B cell (primary cell): Measurements from ENCODE around the gene ATP8A2. TPM values are rescaled to one million over a fixed set of nuclear protein-coding genes. Genes with fewer than 3 reads are reported as not detected.

ENCODE experiments used
- ATAC-seq: fragments of 200-7000 bp; cut with Tn5 transposase; one replicate; pipeline ENCODE4 v1.10.0; 2021; ENCODE audit warnings: low read depth, mild to moderate bottlenecking, moderate number of reproducible peaks, moderate library complexity
- CTCF ChIA-PET: fragments of 350-600 bp; sonication (Branson Sonifier 250); formaldehyde crosslinking; loops from one replicate; lab custom pipeline; 2021; ENCODE audit warnings: antibody characterized with exemption, inconsistent platforms; lab: Charles Lee
- POLR2A ChIA-PET: fragments of 350-600 bp; sonication (Branson Sonifier 250); formaldehyde crosslinking; loops from one replicate; lab custom pipeline; 2021; ENCODE audit warnings: antibody characterized with exemption; lab: Charles Lee
- DNase-seq: peaks from one replicate; pipeline ENCODE4 v3.0.0; 2013
- H2AFZ ChIP-seq: 2 replicates; pipeline ENCODE4 v1.6.1; 2012; ENCODE audit warnings: mild to moderate bottlenecking, low read depth, low read length; ENCODE audit not compliant: insufficient read depth, poor library complexity, severe bottlenecking
- H3K27ac ChIP-seq, 2 donors: 1 replicate in 1 of 2; 2 replicates in 1 of 2; pipeline ENCODE4 v1.5.1; 2012 to 2013; ENCODE audit warnings: low read length in 2 of 2, mild to moderate bottlenecking in 2 of 2, moderate library complexity in 1 of 2
- H3K27me3 ChIP-seq, 4 experiments: fragments of 200-600 bp in 1 of 4; sonication (generic) in 1 of 4; replicated peaks in 1 of 4; 1 replicate in 2 of 4; 2 replicates in 2 of 4; pipeline versions ENCODE4 v1.6.1 to v1.7.0; 2013 to 2016; ENCODE audit warnings: low read length in 3 of 4, mild to moderate bottlenecking in 2 of 4, mixed read lengths in 1 of 4, moderate library complexity in 1 of 4; ENCODE audit not compliant: insufficient read depth in 4 of 4, control insufficient read depth in 3 of 4; ENCODE audit errors: control extremely low read depth in 1 of 4
- H3K36me3 ChIP-seq, 2 experiments: replicated peaks in 1 of 2; 1 replicate in 1 of 2; 2 replicates in 1 of 2; pipeline versions ENCODE4 v1.6.1 to v1.7.1; 2013; ENCODE audit warnings: low read length in 1 of 2; ENCODE audit not compliant: insufficient read depth in 2 of 2, control insufficient read depth in 1 of 2; ENCODE audit errors: control extremely low read depth in 1 of 2, extremely low read depth in 1 of 2
- H3K4me1 ChIP-seq, 2 donors: fragments of 200-600 bp in 1 of 2; sonication (generic) in 1 of 2; 1 replicate in 1 of 2; 2 replicates in 1 of 2; pipeline versions ENCODE4 v1.5.1 to v1.6.1; 2013 to 2017; ENCODE audit warnings: low read length in 2 of 2; ENCODE audit not compliant: control insufficient read depth in 2 of 2, insufficient read depth in 2 of 2
- H3K4me2 ChIP-seq: replicated peaks from 2 replicates; pipeline ENCODE3; 2012; ENCODE audit warnings: mild to moderate bottlenecking, low read depth, low read length; ENCODE audit not compliant: poor library complexity, severe bottlenecking
- H3K4me3 ChIP-seq, 5 experiments: fragments of 200-600 bp in 1 of 5; sonication (generic) in 1 of 5; 1 replicate in 3 of 5; 2 replicates in 2 of 5; pipeline versions ENCODE4 v1.5.1 to v1.7.0; 2011 to 2016; ENCODE audit warnings: low read length in 4 of 5, mild to moderate bottlenecking in 4 of 5, low read depth in 2 of 5, control low read depth in 1 of 5, moderate library complexity in 1 of 5; ENCODE audit not compliant: insufficient read depth in 1 of 5; ENCODE audit errors: control extremely low read depth in 1 of 5, extremely low read depth in 1 of 5
- H3K79me2 ChIP-seq: fragments of 200-600 bp; sonication (generic); one replicate; pipeline ENCODE4 v1.6.0; 2016; ENCODE audit warnings: low read length; ENCODE audit not compliant: control insufficient read depth, insufficient read depth
- H3K9ac ChIP-seq: fragments of 200-600 bp; sonication (generic); 2 replicates; pipeline ENCODE4 v1.6.1; 2017; ENCODE audit warnings: mild to moderate bottlenecking, low read length, moderate library complexity
- H3K9me3 ChIP-seq, 3 donors: one replicate each; pipeline versions ENCODE4 v1.6.1 to v1.7.1; 2013; ENCODE audit warnings: low read length in 2 of 3; ENCODE audit not compliant: control insufficient read depth in 2 of 3, insufficient read depth in 1 of 3; ENCODE audit errors: control extremely low read depth in 1 of 3
- H4K20me1 ChIP-seq: 2 replicates; pipeline ENCODE4 v1.6.0; 2012; ENCODE audit warnings: mild to moderate bottlenecking, low read length; ENCODE audit not compliant: insufficient read depth, control insufficient read depth, poor library complexity, severe bottlenecking
- H3K27ac Mint-ChIP-seq: one replicate; pipeline ENCODE4 v1.8.0; 2021; ENCODE audit warnings: mixed read lengths
- H3K27me3 Mint-ChIP-seq: one replicate; pipeline ENCODE4 v1.8.0; 2021; ENCODE audit warnings: mixed read lengths
- H3K4me1 Mint-ChIP-seq: one replicate; pipeline ENCODE4 v1.8.0; 2021; ENCODE audit warnings: mixed read lengths
- H3K4me3 Mint-ChIP-seq: one replicate; pipeline ENCODE4 v1.8.0; 2021; ENCODE audit warnings: mixed read lengths
- H3K9me3 Mint-ChIP-seq: one replicate; pipeline ENCODE4 v1.8.0; 2022; ENCODE audit warnings: mixed read lengths; ENCODE audit not compliant: insufficient read depth
- CTCF ChIP-seq: fragments of 200-600 bp; IDR thresholded peaks from one replicate; pipeline ENCODE4 v1.8.0; 2022; ENCODE audit warnings: antibody characterized with exemption, mild to moderate bottlenecking
- EZH2 ChIP-seq: IDR thresholded peaks from 2 replicates; pipeline ENCODE4 v1.6.1; 2012; ENCODE audit warnings: borderline replicate concordance, low read depth, mild to moderate bottlenecking, moderate library complexity, low read length; ENCODE audit not compliant: insufficient read depth, poor library complexity, severe bottlenecking
- WGBS: methylation state at CpG from one replicate; pipeline ENCODE4 v1.1.5; 2013; ENCODE audit warnings: missing lambda C conversion rate; ENCODE audit not compliant: insufficient coverage; 5-methylcytosine and 5-hydroxymethylcytosine counted together
- intact Hi-C: fragments of 100-400 bp; cut with micrococcal nuclease; formaldehyde crosslinking; loops from one replicate; pipeline ENCODE4 v1.10.0; 2022
- polyA plus RNA-seq: library from polyadenylated mRNA; depleted of rRNA; stranded (reverse); fragments of >200 nt; gene quantifications from 2 replicates; pipeline ENCODE4 v1.2.3, GENCODE V29; 2012
- total RNA-seq, 2 donors: library from RNA; stranded (reverse); fragments of 120-200 nt in 1 of 2; gene quantifications; 1 replicate in 1 of 2; 2 replicates in 1 of 2; pipeline versions ENCODE4 v1.2.3 to v1.2.4, GENCODE V29; 2013 to 2022

Gene ATP8A2
- total and polyA plus RNA-seq, 2 donors (not counting 1 experiment from before 2014, with no cell fraction given): not detected

GRCh38 chr13:25765266-25765665, 393.5 kb downstream of the ATP8A2 start:
- Histone ChIP-seq H3K27ac (no peak overlapping the region), H3K4me3 (no peak overlapping the region), H3K9me3 (peaks cover 0 to 3% (median 0%) of the 10 kb centered on the region in 3 donors), H3K79me2 (no peaks in the 10 kb centered on the region), H3K27me3 (no peaks in the 10 kb centered on the region), H2AFZ (no peak overlapping the region), H3K4me2 (no peak overlapping the region), H3K9ac (no peak overlapping the region), H3K36me3 (no peaks in the 10 kb centered on the region), H3K4me1 (no peaks in the 10 kb centered on the region), H4K20me1 (no peaks in the 10 kb centered on the region)
- ChIA-PET POLR2A (no interaction called here), CTCF (no interaction called here)
- Mint-ChIP-seq H3K9me3 (no peaks in the 10 kb centered on the region), H3K4me1 (no peaks in the 10 kb centered on the region), H3K4me3 (no peak overlapping the region), H3K27me3 (no peaks in the 10 kb centered on the region), H3K27ac (no peak overlapping the region)
- TF ChIP-seq EZH2 (no peak), CTCF (no peak)
- WGBS: 83% methylated on average over 1 of the region's 2 CpGs
- ATAC-seq (no peak), DNase-seq (no peak)
- intact Hi-C loops: no loop called here

DNA sequence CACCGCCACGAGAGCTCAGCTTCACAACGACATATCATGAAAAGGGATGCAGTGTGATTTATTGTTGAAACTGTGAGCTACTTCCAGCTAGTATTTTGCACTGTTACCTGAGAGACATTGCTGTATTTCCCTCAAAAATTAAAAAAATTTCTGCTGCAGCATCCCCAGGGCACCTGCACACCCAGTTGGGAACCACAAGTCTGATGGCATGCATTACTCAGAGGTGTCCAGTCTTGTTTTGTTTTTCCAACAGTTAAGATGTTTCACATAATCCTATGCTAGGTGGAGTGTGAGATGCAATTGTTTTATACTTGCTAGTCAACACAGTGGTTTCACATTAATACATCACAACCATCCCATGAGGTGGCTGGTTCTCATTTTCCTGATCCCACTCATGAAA, 394.8 kb downstream of the ATP8A2 start:
- TF ChIP-seq EZH2 (no peak), CTCF (no peak)
- no peak overlapping the region for H3K4me3 ChIP-seq
- ChIA-PET CTCF (no interaction called here), POLR2A (no interaction called here)
- H3K27ac ChIP-seq: no peak overlapping the region
- Mint-ChIP-seq H3K4me3 (no peak overlapping the region), H3K27me3 (no peaks in the 10 kb centered on the region), H3K9me3 (no peaks in the 10 kb centered on the region), H3K4me1 (no peaks in the 10 kb centered on the region), H3K27ac (no peak overlapping the region)
- H3K79me2 ChIP-seq: no peaks in the 10 kb centered on the region
- ATAC-seq (no peak), DNase-seq (no peak)
- no peaks in the 10 kb centered on the region for H4K20me1 ChIP-seq
- H3K36me3 ChIP-seq: no peaks in the 10 kb centered on the region
- no peak overlapping the region for H2AFZ ChIP-seq
- H3K9me3 ChIP-seq: peaks cover 0 to 3% (median 0%) of the 10 kb centered on the region in 3 donors
- H3K27me3 ChIP-seq: no peaks in the 10 kb centered on the region
- no CpG with 5 or more reads among the region's 3 CpGs for WGBS
- H3K9ac ChIP-seq: no peak overlapping the region
- intact Hi-C loops: no loop called here
- H3K4me2 ChIP-seq: no peak overlapping the region
- no peaks in the 10 kb centered on the region for H3K4me1 ChIP-seq
